Measurements from ENCODE around the gene B4GALT1. TPM values are rescaled to one million over a fixed set of nuclear protein-coding genes. Genes with fewer than 3 reads are reported as not detected.

The B4GALT1 gene
- total RNA-seq, 1 donor from 2014 or later: 7.5 TPM

DNA sequence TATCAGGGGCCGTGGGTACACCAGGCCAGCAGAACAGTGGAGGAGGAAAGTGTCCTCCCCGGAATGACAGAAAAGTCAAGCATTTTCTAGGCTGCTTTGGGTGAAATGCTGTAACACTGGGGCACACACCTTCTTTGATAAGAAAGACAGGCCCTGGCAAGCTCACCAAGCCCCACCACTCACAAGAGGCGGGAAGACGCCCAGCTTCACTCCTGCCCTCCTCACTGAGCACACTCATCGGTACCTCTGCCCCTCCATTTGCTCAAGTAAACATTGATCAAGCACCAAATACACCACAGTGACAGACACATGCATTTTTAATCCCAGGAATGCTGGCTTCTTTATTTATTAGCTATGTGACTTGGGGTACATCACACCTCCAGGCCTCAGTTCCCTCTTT, 43.1 kb downstream of the B4GALT1 start:
- DNase-seq (ENCODE audit: low spot score): no peak
- H3K9me3 ChIP-seq (ENCODE audit: low read depth): no peaks in the 10 kb centered on the region
- H3K36me3 ChIP-seq: no peaks in the 10 kb centered on the region
- no peak overlapping the region for H3K4me2 ChIP-seq
- Mint-ChIP-seq H3K27me3 (ENCODE audit: insufficient read depth, low read depth) (no peaks in the 10 kb centered on the region), H3K9me3 (no peaks in the 10 kb centered on the region), H3K36me3 (peaks cover 5% of the 10 kb centered on the region), H3K4me3 (no peak overlapping the region), H3K4me1 (peaks cover 10% of the 10 kb centered on the region), H3K27ac (no peak overlapping the region)
- H3K27me3 ChIP-seq: no peaks in the 10 kb centered on the region
- no peaks in the 10 kb centered on the region for H3K79me2 ChIP-seq (ENCODE audit: low read depth)
- H3K4me3 ChIP-seq: no peak overlapping the region
- no peak overlapping the region for H2AFZ ChIP-seq (replicated peaks)
- H3K4me1 ChIP-seq: peaks cover 9% of the 10 kb centered on the region
- no peaks in the 10 kb centered on the region for H3F3A ChIP-seq (ENCODE audit: low read depth)
- no peak overlapping the region for H3K27ac ChIP-seq
- H3K9ac ChIP-seq: no peak overlapping the region
- TF ChIP-seq, protein P1, sequence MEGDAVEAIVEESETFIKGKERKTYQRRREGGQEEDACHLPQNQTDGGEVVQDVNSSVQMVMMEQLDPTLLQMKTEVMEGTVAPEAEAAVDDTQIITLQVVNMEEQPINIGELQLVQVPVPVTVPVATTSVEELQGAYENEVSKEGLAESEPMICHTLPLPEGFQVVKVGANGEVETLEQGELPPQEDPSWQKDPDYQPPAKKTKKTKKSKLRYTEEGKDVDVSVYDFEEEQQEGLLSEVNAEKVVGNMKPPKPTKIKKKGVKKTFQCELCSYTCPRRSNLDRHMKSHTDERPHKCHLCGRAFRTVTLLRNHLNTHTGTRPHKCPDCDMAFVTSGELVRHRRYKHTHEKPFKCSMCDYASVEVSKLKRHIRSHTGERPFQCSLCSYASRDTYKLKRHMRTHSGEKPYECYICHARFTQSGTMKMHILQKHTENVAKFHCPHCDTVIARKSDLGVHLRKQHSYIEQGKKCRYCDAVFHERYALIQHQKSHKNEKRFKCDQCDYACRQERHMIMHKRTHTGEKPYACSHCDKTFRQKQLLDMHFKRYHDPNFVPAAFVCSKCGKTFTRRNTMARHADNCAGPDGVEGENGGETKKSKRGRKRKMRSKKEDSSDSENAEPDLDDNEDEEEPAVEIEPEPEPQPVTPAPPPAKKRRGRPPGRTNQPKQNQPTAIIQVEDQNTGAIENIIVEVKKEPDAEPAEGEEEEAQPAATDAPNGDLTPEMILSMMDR (IDR thresholded peaks at IDR 0.05): no peak
- TF ChIP-seq EZH2phosphoT487 (IDR thresholded peaks at IDR 0.05) (no peak), EZH2 (IDR thresholded peaks at IDR 0.05) (no peak)
- no peaks in the 10 kb centered on the region for H4K20me1 ChIP-seq (ENCODE audit: low read depth)

DNA sequence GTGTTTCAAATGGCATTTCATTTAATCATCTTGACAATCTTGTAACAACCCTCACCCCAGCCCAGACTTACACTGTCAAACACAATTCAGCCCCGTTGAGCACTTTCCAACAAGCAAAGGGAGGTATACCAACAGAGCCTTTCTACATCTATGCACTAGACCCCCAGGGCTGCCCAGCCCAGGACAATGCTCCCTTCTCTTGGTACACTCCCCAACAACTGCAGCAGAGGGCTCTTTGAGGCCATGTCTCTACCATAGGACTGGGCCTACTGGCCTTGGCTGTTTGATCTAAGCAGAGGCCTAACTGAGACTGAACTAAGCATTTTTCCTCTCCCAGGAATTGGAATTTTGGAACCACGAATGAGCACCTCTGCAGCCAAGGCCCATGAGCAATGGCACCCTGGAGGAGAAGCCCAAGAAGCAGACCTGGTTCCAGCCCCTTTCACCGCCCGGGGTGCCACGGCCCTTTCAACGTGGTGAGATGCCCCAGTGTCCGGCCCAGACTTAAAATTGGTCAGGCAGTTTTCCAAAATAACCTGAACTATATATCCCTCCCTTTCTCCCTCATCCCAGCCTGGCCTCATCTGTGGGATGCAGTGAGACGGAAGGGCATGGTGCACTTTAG, 43.6 kb downstream of the B4GALT1 start:
- Histone ChIP-seq H3K9me3 (ENCODE audit: low read depth) (no peaks in the 10 kb centered on the region), H4K20me1 (ENCODE audit: low read depth) (no peaks in the 10 kb centered on the region), H3K9ac (no peak overlapping the region), H3K27ac (no peak overlapping the region), H3K79me2 (ENCODE audit: low read depth) (no peaks in the 10 kb centered on the region), H3K4me2 (no peak overlapping the region), H3K4me1 (peaks cover 9% of the 10 kb centered on the region), H3K27me3 (no peaks in the 10 kb centered on the region), H3F3A (ENCODE audit: low read depth) (no peaks in the 10 kb centered on the region), H3K4me3 (no peak overlapping the region), H2AFZ (replicated peaks) (no peak overlapping the region), H3K36me3 (no peaks in the 10 kb centered on the region)
- Mint-ChIP-seq H3K4me3 (no peak overlapping the region), H3K27me3 (ENCODE audit: insufficient read depth, low read depth) (no peaks in the 10 kb centered on the region), H3K4me1 (peaks cover 10% of the 10 kb centered on the region), H3K27ac (no peak overlapping the region), H3K36me3 (peaks cover 4% of the 10 kb centered on the region), H3K9me3 (no peaks in the 10 kb centered on the region)
- no peak for DNase-seq (ENCODE audit: low spot score)
- no peak for TF ChIP-seq EZH2 (IDR thresholded peaks at IDR 0.05)

DNA sequence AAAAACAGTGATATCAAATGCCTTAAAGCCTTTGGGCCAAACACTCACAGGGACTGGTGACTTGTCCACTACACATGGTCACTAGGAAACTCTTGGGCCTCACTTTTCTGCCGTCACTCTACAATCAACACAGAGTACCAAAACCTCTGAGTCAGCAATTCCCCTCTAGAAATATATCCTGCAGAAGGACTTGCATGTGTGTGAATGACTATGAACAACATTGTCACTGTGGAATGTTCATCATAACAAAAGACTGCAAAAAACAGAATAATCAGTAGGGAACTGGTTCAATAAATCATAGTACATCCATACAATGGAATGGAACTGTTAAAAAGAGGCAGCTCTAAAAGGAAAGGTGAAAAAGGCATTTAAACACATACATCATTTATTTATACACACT, 46.5 kb downstream of the B4GALT1 start:
- Mint-ChIP-seq H3K27ac (no peak overlapping the region), H3K4me1 (peaks cover 4% of the 10 kb centered on the region), H3K9me3 (no peaks in the 10 kb centered on the region), H3K36me3 (no peaks in the 10 kb centered on the region), H3K27me3 (ENCODE audit: insufficient read depth, low read depth) (no peaks in the 10 kb centered on the region), H3K4me3 (no peak overlapping the region)
- no peak overlapping the region for H2AFZ ChIP-seq (replicated peaks)
- H3K4me2 ChIP-seq: no peak overlapping the region
- H3K27me3 ChIP-seq: no peaks in the 10 kb centered on the region
- H3K9ac ChIP-seq: no peak overlapping the region
- TF ChIP-seq EZH2phosphoT487 (IDR thresholded peaks at IDR 0.05): no peak
- TF ChIP-seq, protein P1 (IDR thresholded peaks at IDR 0.05): no peak
- no peak for TF ChIP-seq EZH2 (IDR thresholded peaks at IDR 0.05)
- H3K4me3 ChIP-seq: no peak overlapping the region
- peaks cover 9% of the 10 kb centered on the region for H3K4me1 ChIP-seq
- H4K20me1 ChIP-seq (ENCODE audit: low read depth): no peaks in the 10 kb centered on the region
- H3K27ac ChIP-seq: no peak overlapping the region
- H3K9me3 ChIP-seq (ENCODE audit: low read depth): no peaks in the 10 kb centered on the region
- no peaks in the 10 kb centered on the region for H3F3A ChIP-seq (ENCODE audit: low read depth)
- no peak for DNase-seq (ENCODE audit: low spot score)
- no peaks in the 10 kb centered on the region for H3K36me3 ChIP-seq
- no peaks in the 10 kb centered on the region for H3K79me2 ChIP-seq (ENCODE audit: low read depth)

DNA sequence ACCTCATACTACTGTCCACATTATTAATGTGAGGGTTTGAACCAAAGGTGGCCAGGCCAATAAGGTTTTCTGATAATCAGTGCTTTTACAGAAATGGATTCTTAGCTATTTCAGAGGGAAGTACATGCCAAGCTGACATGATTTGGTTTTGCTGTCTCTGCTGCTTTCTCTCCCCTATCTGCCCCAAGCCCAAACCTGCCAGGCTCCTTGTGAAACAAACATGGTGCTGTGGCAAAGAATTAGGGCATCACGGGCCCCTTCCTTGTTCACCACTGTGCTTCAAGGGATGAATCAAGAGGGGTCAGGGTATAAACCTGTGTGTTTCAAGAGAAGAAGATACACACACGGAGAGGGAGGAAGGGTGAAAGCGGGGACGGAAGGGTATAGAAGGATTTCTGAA, 49.3 kb downstream of the B4GALT1 start:
- H3K36me3 ChIP-seq: no peaks in the 10 kb centered on the region
- no peak overlapping the region for H3K27ac ChIP-seq
- no peak overlapping the region for H2AFZ ChIP-seq (replicated peaks)
- no peaks in the 10 kb centered on the region for H3F3A ChIP-seq (ENCODE audit: low read depth)
- Mint-ChIP-seq H3K4me3 (no peak overlapping the region), H3K27ac (no peak overlapping the region), H3K27me3 (ENCODE audit: insufficient read depth, low read depth) (peaks cover 2% of the 10 kb centered on the region), H3K9me3 (no peaks in the 10 kb centered on the region), H3K4me1 (no peaks in the 10 kb centered on the region), H3K36me3 (peaks cover 5% of the 10 kb centered on the region)
- no peak for DNase-seq (ENCODE audit: low spot score)
- no peak overlapping the region for H3K9ac ChIP-seq
- H3K4me3 ChIP-seq: no peak overlapping the region
- H3K4me2 ChIP-seq: no peak overlapping the region
- H4K20me1 ChIP-seq (ENCODE audit: low read depth): no peaks in the 10 kb centered on the region
- H3K4me1 ChIP-seq: no peaks in the 10 kb centered on the region
- TF ChIP-seq EZH2 (IDR thresholded peaks at IDR 0.05): no peak
- TF ChIP-seq EZH2phosphoT487 (IDR thresholded peaks at IDR 0.05): no peak
- TF ChIP-seq, protein P1 (IDR thresholded peaks at IDR 0.05): no peak
- H3K79me2 ChIP-seq (ENCODE audit: low read depth): no peaks in the 10 kb centered on the region
- H3K9me3 ChIP-seq (ENCODE audit: low read depth): no peaks in the 10 kb centered on the region
- no peaks in the 10 kb centered on the region for H3K27me3 ChIP-seq

Data from neural progenitor cell (in vitro differentiated cells).